NCI-H2196 treated with DMSO at 0.1 percent for 48 hours (cell line): ENCODE data around the gene ZNF41.

Experiments
- DNase-seq: peaks from one replicate; lab custom pipeline; 2025; ENCODE audit not compliant: unreplicated experiment; lab: John Stamatoyannopoulos, UW

Gene ZNF41

DNA sequence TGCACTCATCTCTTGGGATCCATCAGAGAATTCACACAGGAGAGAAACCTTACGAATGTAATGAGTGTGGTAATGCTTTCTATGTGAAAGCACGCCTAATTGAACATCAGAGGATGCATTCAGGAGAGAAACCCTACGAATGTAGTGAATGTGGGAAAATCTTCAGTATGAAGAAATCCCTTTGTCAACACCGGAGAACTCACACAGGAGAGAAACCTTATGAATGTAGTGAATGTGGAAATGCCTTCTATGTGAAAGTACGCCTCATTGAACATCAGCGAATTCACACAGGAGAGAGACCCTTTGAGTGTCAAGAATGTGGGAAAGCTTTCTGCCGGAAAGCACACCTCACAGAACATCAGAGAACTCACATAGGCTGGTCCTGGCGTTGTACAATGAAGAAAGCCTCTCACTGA lies 69.8 kb downstream of the ZNF41 start:
- no peak for DNase-seq
